ENCODE measurements around the gene MYRIP.
A peak's percentile ranks its signal among the peaks of the same experiment; 100 is the strongest.

- no peak for TF ChIP-seq TAF1 (IDR thresholded peaks at IDR 0.05; ENCODE audit: low read depth, low read length)
- no peak for TF ChIP-seq POLR2AphosphoS5 (IDR thresholded peaks at IDR 0.05; ENCODE audit: low read depth, low read length)
- no peak for TF ChIP-seq POLR2A (IDR thresholded peaks at IDR 0.05; ENCODE audit: low read depth, low read length)
- peak; percentile 57 for TF ChIP-seq SPI1 (IDR thresholded peaks at IDR 0.05; ENCODE audit: low read depth, low read length)
- no peak for TF ChIP-seq PAX5 (IDR thresholded peaks at IDR 0.05; ENCODE audit: insufficient read depth, low read length, severe bottlenecking)
Observed at GRCh38 chr3:40187945-40188344, 378.5 kb downstream of the MYRIP start.

Measured in GM12891 (cell line).